H9 (cell line): ENCODE measurements around the gene SLC25A4. TPM values are rescaled to one million over a fixed set of nuclear protein-coding genes. Genes with fewer than 3 reads are reported as not detected.

Experiments used
- DNase-seq: peaks from one replicate; pipeline ENCODE4 v3.0.0-alpha.2; 2017
- H2AFZ ChIP-seq: one replicate; pipeline ENCODE4 v1.6.1; 2013; ENCODE audit warnings: mild to moderate bottlenecking, low read length, control low read depth, moderate library complexity
- H2AK5ac ChIP-seq: 2 replicates; pipeline ENCODE4 v1.6.1; 2013; ENCODE audit warnings: low read length, control low read depth, mixed read lengths; ENCODE audit not compliant: insufficient read length
- H2BK120ac ChIP-seq: one replicate; pipeline ENCODE4 v1.6.1; 2013; ENCODE audit warnings: low read depth, mild to moderate bottlenecking, low read length, control low read depth, inconsistent platforms; ENCODE audit not compliant: poor library complexity, severe bottlenecking
- H2BK12ac ChIP-seq: 2 replicates; pipeline ENCODE4 v1.6.1; 2013; ENCODE audit warnings: low read length, control low read depth, mixed read lengths, low read depth; ENCODE audit not compliant: insufficient read length
- H2BK15ac ChIP-seq: 2 replicates; pipeline ENCODE4 v1.6.1; 2013; ENCODE audit warnings: low read depth, low read length, control low read depth
- H2BK20ac ChIP-seq: one replicate; pipeline ENCODE4 v1.6.1; 2013; ENCODE audit warnings: low read depth, mild to moderate bottlenecking, low read length, control low read depth, inconsistent platforms; ENCODE audit not compliant: poor library complexity, severe bottlenecking
- H2BK5ac ChIP-seq: 2 replicates; pipeline ENCODE4 v1.6.1; 2013; ENCODE audit warnings: low read length, control low read depth, mixed read lengths; ENCODE audit not compliant: insufficient read length
- H3K14ac ChIP-seq: 2 replicates; pipeline ENCODE4 v1.6.1; 2013; ENCODE audit warnings: low read length, control low read depth; ENCODE audit not compliant: insufficient read depth
- H3K18ac ChIP-seq: 2 replicates; pipeline ENCODE4 v1.6.1; 2013; ENCODE audit warnings: low read depth, mild to moderate bottlenecking, mixed read lengths, low read length, control low read depth; ENCODE audit not compliant: insufficient read length
- H3K23ac ChIP-seq: 2 replicates; pipeline ENCODE4 v1.6.1; 2013; ENCODE audit warnings: low read length, control low read depth, mixed read lengths, low read depth; ENCODE audit not compliant: insufficient read length
- H3K23me2 ChIP-seq: 2 replicates; pipeline ENCODE4 v1.6.1; 2013; ENCODE audit warnings: low read depth, mild to moderate bottlenecking, mixed read lengths, low read length, control low read depth; ENCODE audit not compliant: insufficient read length, poor library complexity, severe bottlenecking
- H3K27ac ChIP-seq: 2 replicates; pipeline ENCODE4 v1.5.1; 2013; ENCODE audit warnings: low read length, control low read depth, mixed read lengths, low read depth; ENCODE audit not compliant: insufficient read length
- H3K27me3 ChIP-seq: 2 replicates; pipeline ENCODE4 v1.6.1; 2013; ENCODE audit warnings: low read length, control low read depth, inconsistent platforms; ENCODE audit not compliant: insufficient read depth
- H3K4ac ChIP-seq: 2 replicates; pipeline ENCODE4 v1.6.1; 2013; ENCODE audit warnings: low read depth, mild to moderate bottlenecking, control low read depth, inconsistent platforms, low read length, moderate library complexity
- H3K4me1 ChIP-seq: 2 replicates; pipeline ENCODE4 v1.6.1; 2013; ENCODE audit warnings: low read length, control low read depth, inconsistent platforms; ENCODE audit not compliant: insufficient read depth
- H3K4me2 ChIP-seq: 2 replicates; pipeline ENCODE4 v1.6.1; 2013; ENCODE audit warnings: low read length, control low read depth, mixed read lengths; ENCODE audit not compliant: insufficient read length, insufficient read depth
- H3K56ac ChIP-seq: 2 replicates; pipeline ENCODE4 v1.6.1; 2013; ENCODE audit warnings: low read depth, mild to moderate bottlenecking, mixed read lengths, low read length, control low read depth; ENCODE audit not compliant: insufficient read length
- H3K79me1 ChIP-seq: 2 replicates; pipeline ENCODE4 v1.6.1; 2013; ENCODE audit warnings: low read depth, mild to moderate bottlenecking, moderate library complexity, low read length, control low read depth, inconsistent platforms; ENCODE audit not compliant: insufficient read depth, poor library complexity, severe bottlenecking
- H3K79me2 ChIP-seq: 2 replicates; pipeline ENCODE4 v1.6.1; 2013; ENCODE audit warnings: low read length, control low read depth, inconsistent platforms; ENCODE audit not compliant: insufficient read depth
- H3K9ac ChIP-seq: 2 replicates; pipeline ENCODE4 v1.6.1; 2013; ENCODE audit warnings: low read length, control low read depth, mixed read lengths; ENCODE audit not compliant: insufficient read length; ENCODE audit errors: extremely low read depth
- H3K9me3 ChIP-seq: one replicate; pipeline ENCODE4 v1.6.1; 2013; ENCODE audit warnings: low read depth, low read length, inconsistent platforms; ENCODE audit not compliant: control insufficient read depth
- H3T11ph ChIP-seq: one replicate; pipeline ENCODE4 v1.6.1; 2013; ENCODE audit warnings: mild to moderate bottlenecking, low read length, control low read depth, inconsistent platforms
- H4K20me1 ChIP-seq: one replicate; pipeline ENCODE4 v1.6.1; 2013; ENCODE audit not compliant: control insufficient read depth, insufficient read length, insufficient read depth
- H4K5ac ChIP-seq: 2 replicates; pipeline ENCODE4 v1.6.1; 2013; ENCODE audit warnings: low read depth, mild to moderate bottlenecking, mixed read lengths, low read length, control low read depth; ENCODE audit not compliant: insufficient read length
- H4K8ac ChIP-seq: replicated peaks from 2 replicates; pipeline ENCODE4 v1.6.1; 2013; ENCODE audit warnings: low read length, control low read depth, mixed read lengths, low read depth; ENCODE audit not compliant: insufficient read length
- H4K91ac ChIP-seq: 2 replicates; pipeline ENCODE4 v1.6.1; 2013; ENCODE audit warnings: low read depth, mild to moderate bottlenecking, moderate library complexity, mixed read lengths, low read length, control low read depth; ENCODE audit not compliant: insufficient read length
- H3K27ac Mint-ChIP-seq, 3 experiments: 2 replicates in 2 of 3; 3 replicates in 1 of 3; pipeline ENCODE4 v1.8.0; 2020 to 2021; ENCODE audit warnings: mixed read lengths in 3 of 3, mild to moderate bottlenecking in 1 of 3, moderate library complexity in 1 of 3
- H3K27me3 Mint-ChIP-seq: 2 replicates; pipeline ENCODE4 v1.8.0; 2021; ENCODE audit warnings: low read depth, mild to moderate bottlenecking, moderate library complexity, mixed read lengths
- H3K36me3 Mint-ChIP-seq, 3 experiments: 2 replicates in 2 of 3; 3 replicates in 1 of 3; pipeline ENCODE4 v1.8.0; 2020 to 2021; ENCODE audit warnings: low read depth in 3 of 3, mixed read lengths in 3 of 3; ENCODE audit not compliant: insufficient read depth in 1 of 3
- H3K4me1 Mint-ChIP-seq, 2 experiments: 2 replicates each; pipeline ENCODE4 v1.8.0; 2020; ENCODE audit warnings: mixed read lengths in 2 of 2
- H3K4me3 Mint-ChIP-seq, 2 experiments: 2 replicates in 1 of 2; 3 replicates in 1 of 2; pipeline ENCODE4 v1.8.0; 2020 to 2021; ENCODE audit warnings: mild to moderate bottlenecking in 2 of 2, mixed read lengths in 2 of 2, moderate library complexity in 1 of 2
- H3K9me3 Mint-ChIP-seq, 2 experiments: 2 replicates in 1 of 2; 3 replicates in 1 of 2; pipeline ENCODE4 v1.8.0; 2020; ENCODE audit warnings: mild to moderate bottlenecking in 2 of 2, mixed read lengths in 2 of 2, moderate library complexity in 1 of 2
- WGBS: extraction: QIAGEN DNeasy Blood & Tissue Kit; methylation state at CpG from one replicate; pipeline ENCODE4 v1.1.7; 2013; ENCODE audit warnings: missing lambda C conversion rate, low lambda C conversion rate, mixed read lengths; ENCODE audit not compliant: insufficient read length; ENCODE audit errors: extremely low coverage; 5-methylcytosine and 5-hydroxymethylcytosine counted together
- total RNA-seq: library from RNA; stranded (reverse); gene quantifications from 2 replicates; pipeline ENCODE4 v1.2.1, GENCODE V29; 2021
- TF ChIP-seq, protein P1 (sequence below): fragments of 200-600 bp; sonication (generic); conservative IDR thresholded peaks from 3 replicates; pipeline ENCODE4 v1.8.0; 2021; ENCODE audit warnings: antibody characterized with exemption, mild to moderate bottlenecking

Gene SLC25A4
- total RNA-seq, 1 experiment from 2014 or later: 54.4 TPM

DNA sequence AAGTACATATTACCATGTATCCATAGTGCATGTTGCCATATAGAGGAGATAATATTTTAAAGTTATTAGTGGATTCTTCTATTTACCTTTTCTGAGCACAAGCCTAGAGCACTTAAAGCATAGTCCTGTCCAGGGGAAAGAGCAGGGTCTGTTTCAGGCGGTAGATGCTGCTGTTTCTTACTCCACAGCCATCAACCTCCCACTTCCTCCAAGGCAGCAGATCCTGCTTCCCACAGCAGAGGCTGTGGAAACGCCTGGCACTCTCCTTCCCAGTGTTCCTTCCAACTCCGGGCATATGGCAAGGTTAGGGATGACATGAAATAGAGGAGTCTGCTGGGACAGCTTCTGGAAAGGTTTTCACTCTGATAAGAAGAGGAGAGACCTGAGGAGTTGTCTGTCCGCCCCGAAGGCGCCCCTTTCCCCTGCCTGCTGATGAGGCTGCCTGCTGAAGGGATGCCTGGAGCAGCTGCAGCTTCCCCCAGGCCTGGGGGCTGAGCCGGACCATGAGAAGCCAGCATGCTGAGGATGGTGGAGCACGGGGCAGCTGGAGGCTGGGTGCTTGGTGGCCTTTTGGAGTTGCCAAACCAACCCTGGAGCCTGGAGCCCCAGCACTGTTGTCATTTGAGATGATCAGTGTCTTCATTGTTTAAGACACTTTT, 43.9 kb upstream of the SLC25A4 start:
- Mint-ChIP-seq H3K27ac (no peak overlapping the region), H3K4me3 (no peak overlapping the region; a peak in 1 of 5 replicates), H3K4me1 (peaks cover 14 to 18% of the 10 kb centered on the region in 2 experiments), H3K36me3 (no peaks in the 10 kb centered on the region; a peak in 2 of 7 replicates), H3K9me3 (no peaks in the 10 kb centered on the region; a peak in 1 of 5 replicates), H3K27me3 (no peaks in the 10 kb centered on the region; the same call in 1 of the 2 replicates)
- Histone ChIP-seq H3K4me2 (no peak overlapping the region), H3K56ac (no peak overlapping the region), H4K5ac (no peak overlapping the region), H4K91ac (no peak overlapping the region), H3K14ac (peak overlapping the region; percentile 70; the same call in 1 of the 2 replicates), H3K4me1 (no peaks in the 10 kb centered on the region), H3K23me2 (no peaks in the 10 kb centered on the region), H2BK12ac (no peak overlapping the region), H3K23ac (no peak overlapping the region), H2BK120ac (no peak overlapping the region), H3K79me2 (no peaks in the 10 kb centered on the region), H3K79me1 (no peaks in the 10 kb centered on the region), H2AFZ (peak overlapping the region; percentile 29), H2BK5ac (no peak overlapping the region), H3K9ac (no peak overlapping the region), H3K9me3 (no peaks in the 10 kb centered on the region), H2BK20ac (no peak overlapping the region), H3T11ph (no peak overlapping the region), H3K27me3 (no peaks in the 10 kb centered on the region), H2BK15ac (no peak overlapping the region), H3K4ac (no peak overlapping the region), H2AK5ac (no peak overlapping the region), H3K27ac (no peak overlapping the region), H4K20me1 (no peaks in the 10 kb centered on the region), H3K18ac (peak overlapping the region; percentile 36), H4K8ac (no peak overlapping the region)
- WGBS: no CpG with 5 or more reads among the region's 8 CpGs
- TF ChIP-seq, protein P1, sequence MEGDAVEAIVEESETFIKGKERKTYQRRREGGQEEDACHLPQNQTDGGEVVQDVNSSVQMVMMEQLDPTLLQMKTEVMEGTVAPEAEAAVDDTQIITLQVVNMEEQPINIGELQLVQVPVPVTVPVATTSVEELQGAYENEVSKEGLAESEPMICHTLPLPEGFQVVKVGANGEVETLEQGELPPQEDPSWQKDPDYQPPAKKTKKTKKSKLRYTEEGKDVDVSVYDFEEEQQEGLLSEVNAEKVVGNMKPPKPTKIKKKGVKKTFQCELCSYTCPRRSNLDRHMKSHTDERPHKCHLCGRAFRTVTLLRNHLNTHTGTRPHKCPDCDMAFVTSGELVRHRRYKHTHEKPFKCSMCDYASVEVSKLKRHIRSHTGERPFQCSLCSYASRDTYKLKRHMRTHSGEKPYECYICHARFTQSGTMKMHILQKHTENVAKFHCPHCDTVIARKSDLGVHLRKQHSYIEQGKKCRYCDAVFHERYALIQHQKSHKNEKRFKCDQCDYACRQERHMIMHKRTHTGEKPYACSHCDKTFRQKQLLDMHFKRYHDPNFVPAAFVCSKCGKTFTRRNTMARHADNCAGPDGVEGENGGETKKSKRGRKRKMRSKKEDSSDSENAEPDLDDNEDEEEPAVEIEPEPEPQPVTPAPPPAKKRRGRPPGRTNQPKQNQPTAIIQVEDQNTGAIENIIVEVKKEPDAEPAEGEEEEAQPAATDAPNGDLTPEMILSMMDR: no peak
- DNase-seq: no peak
